BJ (cell line): Measurements from ENCODE around the gene MRPS6. TPM values are rescaled to one million over a fixed set of nuclear protein-coding genes. Genes with fewer than 3 reads are reported as not detected.

ENCODE experiments used
- CTCF ChIA-PET: fragments of 350-600 bp; formaldehyde crosslinking; extraction: SDS; loops from one replicate; lab custom pipeline; 2021; ENCODE audit warnings: antibody characterized with exemption, inconsistent platforms; lab: Yijun Ruan, JAX
- POLR2A ChIA-PET: fragments of 300-600 bp; sonication (Branson Sonifier 250); formaldehyde crosslinking; extraction: SDS; loops from one replicate; lab custom pipeline; 2021; ENCODE audit warnings: antibody characterized with exemption; lab: Charles Lee
- DNase-seq: peaks from one replicate; pipeline ENCODE4 v3.0.0-alpha.2; 2011; ENCODE audit warnings: low read depth
- H3K27me3 ChIP-seq: 2 replicates; pipeline ENCODE4 v1.6.0; 2011; ENCODE audit warnings: low read length; ENCODE audit not compliant: control insufficient read depth, insufficient read depth
- H3K36me3 ChIP-seq: 2 replicates; pipeline ENCODE4 v1.5.1; 2011; ENCODE audit warnings: low read length; ENCODE audit not compliant: control insufficient read depth, insufficient read depth
- H3K4me3 ChIP-seq: 2 replicates; pipeline ENCODE4 v1.5.1; 2011; ENCODE audit warnings: low read depth, mild to moderate bottlenecking, control low read depth, low read length
- CTCF ChIP-seq: IDR thresholded peaks from 2 replicates; pipeline ENCODE4 v1.5.1; 2011; ENCODE audit warnings: low read depth, mild to moderate bottlenecking, control low read depth, inconsistent platforms, low read length, moderate library complexity; ENCODE audit not compliant: insufficient read depth
- polyA plus RNA-seq: library from polyadenylated mRNA; depleted of rRNA; stranded (reverse); fragments of >200 nt; gene quantifications from 2 replicates; pipeline ENCODE4 v1.2.3, GENCODE V29; 2011

MRPS6 gene
- polyA plus RNA-seq, 1 experiment: 13.8 TPM

GRCh38 chr21:34100790-34101189 lies 27.4 kb downstream of the MRPS6 start:
- POLR2A ChIA-PET: no interaction called here
- DNase-seq: no peak
- H3K4me3 ChIP-seq: no peak overlapping the region
- TF ChIP-seq CTCF: no peak
- H3K36me3 ChIP-seq: peaks cover under 1% of the 10 kb centered on the region; the same call in 1 of the 2 replicates
- CTCF ChIA-PET: interaction anchor here (1.4 to 1.5 kb wide), 2 partner anchors 11 to 177 kb away, joined by 4 to 5 read pairs; no protein-coding TSS in a partner anchor
- H3K27me3 ChIP-seq: no peaks in the 10 kb centered on the region

GRCh38 chr21:34105947-34106541 lies 32.7 kb downstream of the MRPS6 start:
- Histone ChIP-seq H3K4me3 (no peak overlapping the region), H3K27me3 (no peaks in the 10 kb centered on the region), H3K36me3 (no peaks in the 10 kb centered on the region)
- no peak for TF ChIP-seq CTCF
- no peak for DNase-seq
- CTCF ChIA-PET: interaction anchor here (0.7 kb wide), 1 partner anchor 210 kb away, joined by 5 read pairs; no protein-coding TSS in a partner anchor
- POLR2A ChIA-PET: no interaction called here

- TF ChIP-seq CTCF: no peak
- ChIA-PET CTCF (interaction anchor here (1.6 kb wide), 1 partner anchor 16 kb away, joined by 4 read pairs; no protein-coding TSS in a partner anchor), POLR2A (no interaction called here)
- H3K27me3 ChIP-seq: no peaks in the 10 kb centered on the region
- no peak for DNase-seq
- no peaks in the 10 kb centered on the region for H3K36me3 ChIP-seq
- H3K4me3 ChIP-seq: no peak overlapping the region
Observed at GRCh38 chr21:34107606-34108005, 34.2 kb downstream of the MRPS6 start.

GRCh38 chr21:34109075-34109474 lies 35.7 kb downstream of the MRPS6 start:
- Histone ChIP-seq H3K27me3 (no peaks in the 10 kb centered on the region), H3K36me3 (no peaks in the 10 kb centered on the region), H3K4me3 (no peak overlapping the region)
- CTCF ChIA-PET: no interaction called here
- DNase-seq: no peak
- POLR2A ChIA-PET: no interaction called here
- TF ChIP-seq CTCF: no peak

- ChIA-PET CTCF (interaction anchor here (0.8 kb wide), 1 partner anchor 91 kb away, joined by 3 read pairs; no protein-coding TSS in a partner anchor), POLR2A (no interaction called here)
- no peak for TF ChIP-seq CTCF
- Histone ChIP-seq H3K36me3 (no peaks in the 10 kb centered on the region), H3K27me3 (no peaks in the 10 kb centered on the region), H3K4me3 (no peak overlapping the region)
- no peak for DNase-seq
Observed at GRCh38 chr21:34110594-34111202, 37.3 kb downstream of the MRPS6 start.
